ENCODE results near the gene MUS81. TPM values are rescaled to one million over a fixed set of nuclear protein-coding genes. Genes with fewer than 3 reads are reported as not detected.

MUS81 gene
- total RNA-seq, 1 experiment from 2014 or later = 45.9 TPM

GRCh38 chr11:65862941-65863888, 3.0 kb downstream of the MUS81 start (continued):
- no peak for TF ChIP-seq TCF7 (CRISPR knock-in tag; IDR thresholded peaks at IDR 0.05; ENCODE audit: low read depth)
- TF ChIP-seq SMAD4 (CRISPR knock-in tag; IDR thresholded peaks at IDR 0.05) = no peak
- no peak for TF ChIP-seq ATF3 (CRISPR knock-in tag; conservative IDR thresholded peaks at IDR 0.05)

- H3K27me3 Mint-ChIP-seq (ENCODE audit: low read depth) = peaks cover 11% of the 10 kb centered on the region
- no peaks in the 10 kb centered on the region for H3K9me3 Mint-ChIP-seq
- H3K27ac Mint-ChIP-seq = no peak overlapping the region
- POLR2A ChIA-PET = no interaction called here
- H3K36me3 Mint-ChIP-seq = peaks cover 20% of the 10 kb centered on the region
- CTCF ChIA-PET = interaction anchor here (16.6 kb wide), 1 partner anchor 25 kb away, joined by 539 read pairs; the partner anchor contains the start of genes CCDC85B and FIBP
- ATAC-seq (no peak), DNase-seq (ENCODE audit: low spot score) (no peak)
- H3K4me1 Mint-ChIP-seq = peaks cover 19% of the 10 kb centered on the region
- no peak for TF ChIP-seq ZNF512 (CRISPR knock-in tag; IDR thresholded peaks at IDR 0.05; ENCODE audit: borderline replicate concordance)
- TF ChIP-seq ZNF219 (CRISPR knock-in tag; IDR thresholded peaks at IDR 0.05; ENCODE audit: borderline replicate concordance) = no peak
- TF ChIP-seq, protein P1, sequence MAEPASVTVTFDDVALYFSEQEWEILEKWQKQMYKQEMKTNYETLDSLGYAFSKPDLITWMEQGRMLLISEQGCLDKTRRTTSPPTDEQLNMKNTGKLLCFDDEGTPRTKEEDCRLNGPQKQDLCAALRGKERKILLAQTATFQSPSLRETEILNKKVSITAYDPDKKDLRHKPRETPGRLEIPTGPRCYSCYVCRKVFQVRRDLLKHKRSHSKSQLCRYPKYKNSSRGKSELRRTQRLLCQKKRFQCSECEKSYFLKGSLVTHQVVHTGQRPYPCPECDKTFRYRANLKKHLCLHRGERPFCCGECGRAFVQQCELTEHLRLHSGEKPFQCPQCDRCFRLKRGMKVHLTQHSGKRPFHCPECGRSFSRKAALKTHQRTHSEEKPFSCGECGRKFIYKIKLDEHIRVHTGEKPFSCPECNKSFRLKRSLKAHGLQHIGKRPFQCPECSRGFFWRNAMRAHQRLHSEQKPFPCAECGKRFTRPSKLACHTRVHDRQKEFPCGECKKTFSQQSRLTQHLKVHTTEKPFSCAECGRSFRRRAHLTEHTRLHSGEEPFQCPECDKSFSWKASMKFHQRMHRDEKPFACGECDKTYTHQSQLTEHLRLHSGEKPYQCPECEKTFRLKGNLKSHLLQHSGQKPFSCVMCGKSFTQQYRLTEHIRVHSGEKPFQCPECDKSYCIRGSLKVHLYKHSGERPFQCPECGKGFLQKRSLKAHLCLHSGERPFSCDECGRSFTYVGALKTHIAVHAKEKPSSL (CRISPR knock-in tag; conservative IDR thresholded peaks at IDR 0.05) = no peak
- TF ChIP-seq CREM (CRISPR knock-in tag; IDR thresholded peaks at IDR 0.05) = no peak
- no peak for TF ChIP-seq ZNF263 (CRISPR knock-in tag; IDR thresholded peaks at IDR 0.05; ENCODE audit: low read depth)
- no peak for TF ChIP-seq MLX (CRISPR knock-in tag; IDR thresholded peaks at IDR 0.05)
- no peak overlapping the region for H3K4me3 Mint-ChIP-seq
Measured at GRCh38 chr11:65863889-65864705, 3.9 kb downstream of the MUS81 start.

DNA sequence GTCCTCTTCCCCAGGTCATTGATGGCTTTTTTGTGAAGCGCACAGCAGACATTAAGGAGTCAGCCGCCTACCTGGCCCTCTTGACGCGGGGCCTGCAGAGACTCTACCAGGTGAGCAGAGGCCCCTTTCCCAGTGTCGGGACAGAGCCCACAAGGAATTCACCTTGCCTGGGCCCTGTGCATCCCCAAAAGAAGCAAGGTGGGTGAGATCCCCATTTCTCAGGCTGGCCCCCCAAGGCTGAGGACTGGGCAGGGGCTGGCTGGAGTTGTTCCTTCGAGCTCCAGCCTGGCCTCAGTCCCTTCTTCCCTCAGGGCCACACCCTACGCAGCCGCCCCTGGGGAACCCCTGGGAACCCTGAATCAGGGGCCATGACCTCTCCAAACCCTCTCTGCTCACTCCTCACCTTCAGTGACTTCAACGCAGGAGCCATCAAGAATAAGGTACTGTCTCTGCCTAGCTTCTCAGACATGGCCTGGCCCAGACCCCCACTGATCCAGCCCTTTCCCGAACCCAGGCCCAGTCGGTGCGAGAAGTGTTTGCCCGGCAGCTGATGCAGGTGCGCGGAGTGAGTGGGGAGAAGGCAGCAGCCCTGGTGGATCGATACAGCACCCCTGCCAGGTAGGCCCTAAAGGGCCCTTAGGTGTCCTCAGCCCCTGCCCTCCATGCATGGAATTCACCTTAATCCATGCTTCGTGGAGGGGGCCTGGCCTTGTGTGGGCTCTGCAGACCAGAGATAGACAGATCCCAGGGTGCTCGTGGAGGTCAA, 4.7 kb downstream of the MUS81 start:
- Mint-ChIP-seq H3K4me1 (peaks cover 19% of the 10 kb centered on the region), H3K4me3 (no peak overlapping the region), H3K36me3 (peaks cover 20% of the 10 kb centered on the region), H3K27me3 (ENCODE audit: low read depth) (peaks cover 19% of the 10 kb centered on the region), H3K9me3 (no peaks in the 10 kb centered on the region), H3K27ac (no peak overlapping the region)
- CTCF ChIA-PET = interaction anchor here (16.6 kb wide), 1 partner anchor 24 kb away, joined by 539 read pairs; the partner anchor contains the start of genes CCDC85B and FIBP
- POLR2A ChIA-PET = no interaction called here
- DNase-seq (ENCODE audit: low spot score) = no peak
- no peak for ATAC-seq
- TF ChIP-seq HMGXB4 (CRISPR knock-in tag; IDR thresholded peaks at IDR 0.05) (no peak), TCF7 (CRISPR knock-in tag; IDR thresholded peaks at IDR 0.05; ENCODE audit: low read depth) (no peak)

Data from WTC11 (cell line).